GM21737 (cell line): ENCODE data around the gene YPEL4.

Experiments
- ATAC-seq: cut with Tn5 transposase; IDR thresholded peaks from one replicate; pipeline ENCODE4 v1.9.1; 2021; ENCODE audit warnings: mild to moderate bottlenecking, moderate library complexity; ENCODE audit not compliant: unreplicated experiment

YPEL4 gene

GRCh38 chr11:57634311-57634710, 15.4 kb downstream of the YPEL4 start:
- no peak for ATAC-seq

- no peak for ATAC-seq
Observed at GRCh38 chr11:57633394-57634070, 16.2 kb downstream of the YPEL4 start.

GRCh38 chr11:57632116-57632515, 17.6 kb downstream of the YPEL4 start:
- ATAC-seq = no peak

- no peak for ATAC-seq
Observed at GRCh38 chr11:57630171-57630570, 19.5 kb downstream of the YPEL4 start.

- no peak for ATAC-seq
Observed at GRCh38 chr11:57626895-57627294, 22.8 kb downstream of the YPEL4 start.

GRCh38 chr11:57624864-57625263, 24.8 kb downstream of the YPEL4 start:
- ATAC-seq = no peak

GRCh38 chr11:57622263-57622662, 27.4 kb downstream of the YPEL4 start:
- no peak for ATAC-seq

- no peak for ATAC-seq
Observed at GRCh38 chr11:57620467-57620866, 29.2 kb downstream of the YPEL4 start.

GRCh38 chr11:57619331-57619730, 30.4 kb downstream of the YPEL4 start:
- no peak for ATAC-seq

- no peak for ATAC-seq
Observed at GRCh38 chr11:57618438-57618837, 31.3 kb downstream of the YPEL4 start.

GRCh38 chr11:57616595-57616994, 33.1 kb downstream of the YPEL4 start:
- no peak for ATAC-seq

- no peak for ATAC-seq
Observed at GRCh38 chr11:57615308-57615707, 34.4 kb downstream of the YPEL4 start.

GRCh38 chr11:57614234-57614772, 35.4 kb downstream of the YPEL4 start:
- ATAC-seq = no peak

- no peak for ATAC-seq
Observed at GRCh38 chr11:57610170-57610569, 39.5 kb downstream of the YPEL4 start.

GRCh38 chr11:57605028-57605420, 44.7 kb downstream of the YPEL4 start:
- no peak for ATAC-seq

- no peak for ATAC-seq
Observed at GRCh38 chr11:57604296-57605027, 45.2 kb downstream of the YPEL4 start.

- no peak for ATAC-seq
Observed at GRCh38 chr11:57601297-57601696, 48.4 kb downstream of the YPEL4 start.

GRCh38 chr11:57599381-57599780, 50.3 kb downstream of the YPEL4 start:
- ATAC-seq = no peak

- no peak for ATAC-seq
Observed at GRCh38 chr11:57598831-57599155, 50.9 kb downstream of the YPEL4 start.

- ATAC-seq = no peak
Observed at GRCh38 chr11:57597916-57598830, 51.5 kb downstream of the YPEL4 start.

GRCh38 chr11:57597461-57597915, 52.2 kb downstream of the YPEL4 start, which contains the start of gene SERPING1:
Gene SERPING1, plus strand, starts transcription at chr11:57597685. Its CDS starts 586 bp downstream, at chr11:57598271.
- ATAC-seq = no peak
